Eye (tissue), 1 donor: ENCODE measurements around the gene SHE.
"Not testable (repeated sequence)": the region's sequence is repeated elsewhere in the genome, so short reads cannot be mapped to it uniquely, and the experiment has no call there.

Source experiments
- DNase-seq: peaks from one replicate; pipeline ENCODE4 v3.0.0-alpha.2; 2015

The SHE gene

GRCh38 chr1:154512760-154513159 is 10.5 kb upstream of the SHE start:
- no peak for DNase-seq

GRCh38 chr1:154503898-154504297 is 1.7 kb upstream of the SHE start:
- no peak for DNase-seq

GRCh38 chr1:154502744-154503115 is 518 bp upstream of the SHE start:
- no peak for DNase-seq

GRCh38 chr1:154501423-154502065 is 668 bp downstream of the SHE start:
- peak; percentile 39 for DNase-seq

GRCh38 chr1:154500533-154500932 is 1.7 kb downstream of the SHE start:
- DNase-seq = no peak

- no peak for DNase-seq
Observed at GRCh38 chr1:154499446-154499845, 2.8 kb downstream of the SHE start.

GRCh38 chr1:154497026-154497806 is 5.0 kb downstream of the SHE start:
- no peak for DNase-seq

GRCh38 chr1:154496383-154496782 is 5.8 kb downstream of the SHE start:
- DNase-seq = no peak

GRCh38 chr1:154495496-154496273 is 6.5 kb downstream of the SHE start:
- no peak for DNase-seq

- no peak for DNase-seq
Observed at GRCh38 chr1:154493276-154493675, 8.9 kb downstream of the SHE start.

GRCh38 chr1:154492115-154492514 is 10.1 kb downstream of the SHE start:
- DNase-seq = no peak

- no peak for DNase-seq
Observed at GRCh38 chr1:154490317-154490716, 11.9 kb downstream of the SHE start.

GRCh38 chr1:154489695-154490274 is 12.4 kb downstream of the SHE start:
- no peak for DNase-seq

- no peak for DNase-seq
Observed at GRCh38 chr1:154488922-154489321, 13.3 kb downstream of the SHE start.

GRCh38 chr1:154486756-154487155 is 15.5 kb downstream of the SHE start:
- DNase-seq = not testable (repeated sequence)

- DNase-seq = no peak
Observed at GRCh38 chr1:154485910-154486496, 16.2 kb downstream of the SHE start.

- no peak for DNase-seq
Observed at GRCh38 chr1:154485106-154485505, 17.1 kb downstream of the SHE start.

- no peak for DNase-seq
Observed at GRCh38 chr1:154483941-154484803, 18.0 kb downstream of the SHE start.

- peak; percentile 93 for DNase-seq
Observed at GRCh38 chr1:154481053-154481452, 21.2 kb downstream of the SHE start.

- DNase-seq = peak; percentile 98
Observed at GRCh38 chr1:154479764-154480421, 22.3 kb downstream of the SHE start.

GRCh38 chr1:154478639-154479038 is 23.6 kb downstream of the SHE start:
- DNase-seq = no peak
